BJ (cell line): ENCODE measurements around the gene PRR7. TPM values are rescaled to one million over a fixed set of nuclear protein-coding genes. Genes with fewer than 3 reads are reported as not detected.
A peak's percentile ranks its signal among the peaks of the same experiment; 100 is the strongest.

Experiments
- CTCF ChIA-PET: fragments of 350-600 bp; formaldehyde crosslinking; extraction: SDS; loops from one replicate; lab custom pipeline; 2021; ENCODE audit warnings: antibody characterized with exemption, inconsistent platforms; lab: Yijun Ruan, JAX
- POLR2A ChIA-PET: fragments of 300-600 bp; sonication (Branson Sonifier 250); formaldehyde crosslinking; extraction: SDS; loops from one replicate; lab custom pipeline; 2021; ENCODE audit warnings: antibody characterized with exemption; lab: Charles Lee
- DNase-seq: peaks from one replicate; pipeline ENCODE4 v3.0.0-alpha.2; 2011; ENCODE audit warnings: low read depth
- H3K27me3 ChIP-seq: 2 replicates; pipeline ENCODE4 v1.6.0; 2011; ENCODE audit warnings: low read length; ENCODE audit not compliant: control insufficient read depth, insufficient read depth
- H3K36me3 ChIP-seq: 2 replicates; pipeline ENCODE4 v1.5.1; 2011; ENCODE audit warnings: low read length; ENCODE audit not compliant: control insufficient read depth, insufficient read depth
- H3K4me3 ChIP-seq: 2 replicates; pipeline ENCODE4 v1.5.1; 2011; ENCODE audit warnings: low read depth, mild to moderate bottlenecking, control low read depth, low read length
- CTCF ChIP-seq: IDR thresholded peaks from 2 replicates; pipeline ENCODE4 v1.5.1; 2011; ENCODE audit warnings: low read depth, mild to moderate bottlenecking, control low read depth, inconsistent platforms, low read length, moderate library complexity; ENCODE audit not compliant: insufficient read depth
- polyA plus RNA-seq: library from polyadenylated mRNA; depleted of rRNA; stranded (reverse); fragments of >200 nt; gene quantifications from 2 replicates; pipeline ENCODE4 v1.2.3, GENCODE V29; 2011

PRR7 gene
- polyA plus RNA-seq, 1 experiment: 1.6 TPM

- ChIA-PET CTCF (interaction anchor here (0.6 to 6.2 kb wide), 6 partner anchors 23 to 116 kb away, joined by 3 to 48 read pairs (median 3); no protein-coding TSS in a partner anchor), POLR2A (interaction anchor here (0.5 to 1.5 kb wide), 4 partner anchors 21 to 150 kb away, joined by 3 to 13 read pairs (median 3); no protein-coding TSS in a partner anchor)
- no peak for TF ChIP-seq CTCF
- Histone ChIP-seq H3K27me3 (no peaks in the 10 kb centered on the region), H3K36me3 (0 out of 2 replicates have a peak, but pooled peaks cover 2% of the 10 kb centered on the region), H3K4me3 (peak overlapping the region; percentile 49)
- DNase-seq: peak; percentile 100
Measured at GRCh38 chr5:177425801-177426565, 20.6 kb upstream of the PRR7 start.

GRCh38 chr5:177426566-177427210, 19.9 kb upstream of the PRR7 start, which contains the start of gene GRK6:
Gene GRK6, plus strand, starts transcription at chr5:177426676. Its CDS starts 170 bp downstream, at chr5:177426846.
- ChIA-PET CTCF (interaction anchor here (0.6 to 6.2 kb wide), 7 partner anchors 23 to 117 kb away, joined by 3 to 48 read pairs (median 3); partner anchors contain the start of gene PDLIM7), POLR2A (interaction anchor here (0.5 to 1.5 kb wide), 3 partner anchors 21 to 151 kb away, joined by 3 to 13 read pairs (median 3); no protein-coding TSS in a partner anchor)
- Histone ChIP-seq H3K4me3 (peak within 1 kb of the TSS; percentile 70), H3K27me3 (no peaks in the 10 kb centered on the region), H3K36me3 (peaks cover 4% of the 10 kb centered on the region)
- DNase-seq: no peak
- TF ChIP-seq CTCF: no peak

- H3K27me3 ChIP-seq: no peaks in the 10 kb centered on the region
- ChIA-PET CTCF (interaction anchor here (0.6 to 6.2 kb wide), 10 partner anchors 21 to 117 kb away, joined by 3 to 48 read pairs (median 4); partner anchors contain the start of gene PDLIM7), POLR2A (interaction anchor here (0.5 to 1.5 kb wide), 2 partner anchors 20 to 70 kb away, joined by 3 read pairs; partner anchors contain the start of gene PDLIM7)
- H3K36me3 ChIP-seq: peaks cover 10% of the 10 kb centered on the region
- no peak for DNase-seq
- peak overlapping the region; percentile 70 for H3K4me3 ChIP-seq
- TF ChIP-seq CTCF: no peak
Measured at GRCh38 chr5:177427211-177427822, 19.3 kb upstream of the PRR7 start.

GRCh38 chr5:177427919-177428573, 18.6 kb upstream of the PRR7 start:
- H3K36me3 ChIP-seq: peaks cover 16% of the 10 kb centered on the region
- H3K27me3 ChIP-seq: no peaks in the 10 kb centered on the region
- ChIA-PET CTCF (interaction anchor here (0.8 to 6.2 kb wide), 7 partner anchors 20 to 118 kb away, joined by 3 to 48 read pairs (median 4); no protein-coding TSS in a partner anchor), POLR2A (interaction anchor here (1.5 kb wide), 1 partner anchor 19 kb away, joined by 3 read pairs; no protein-coding TSS in a partner anchor)
- H3K4me3 ChIP-seq: no peak overlapping the region
- no peak for DNase-seq
- no peak for TF ChIP-seq CTCF
